GM23338 (cell line): ENCODE results near the gene PCOLCE2. TPM values are rescaled to one million over a fixed set of nuclear protein-coding genes. Genes with fewer than 3 reads are reported as not detected.
A peak's percentile ranks its signal among the peaks of the same experiment; 100 is the strongest.

ENCODE experiments used
- ATAC-seq: fragments of 200-7000 bp; cut with Tn5 transposase; 3 replicates; pipeline ENCODE4 v1.9.1; 2020
- DNase-seq: peaks from one replicate; pipeline ENCODE4 v3.0.0-alpha.2; 2015; ENCODE audit warnings: low spot score
- H2AFZ ChIP-seq: fragments of 200-600 bp; sonication (generic); 2 replicates; pipeline ENCODE4 v1.8.0; 2016; ENCODE audit warnings: antibody characterized with exemption, mild to moderate bottlenecking, moderate library complexity
- H3F3A ChIP-seq: fragments of 200-600 bp; sonication (generic); replicated peaks from 2 replicates; pipeline ENCODE4 v1.8.0; 2017; ENCODE audit warnings: antibody characterized with exemption, mixed run types, low read depth
- H3K27ac ChIP-seq: fragments of 200-600 bp; sonication (generic); 2 replicates; pipeline ENCODE4 v1.6.1; 2016; ENCODE audit warnings: low read depth
- H3K27me3 ChIP-seq: fragments of 200-600 bp; sonication (generic); 2 replicates; pipeline ENCODE4 v1.8.0; 2016; ENCODE audit warnings: mild to moderate bottlenecking, mixed run types, moderate library complexity; ENCODE audit not compliant: insufficient read depth
- H3K36me3 ChIP-seq: fragments of 200-600 bp; sonication (generic); 2 replicates; pipeline ENCODE4 v1.8.0; 2016; ENCODE audit warnings: mild to moderate bottlenecking; ENCODE audit not compliant: insufficient read depth
- H3K4me1 ChIP-seq: fragments of 200-600 bp; sonication (generic); 2 replicates; pipeline ENCODE4 v1.8.0; 2016; ENCODE audit warnings: mild to moderate bottlenecking, moderate library complexity; ENCODE audit not compliant: insufficient read depth
- H3K4me2 ChIP-seq: fragments of 200-600 bp; sonication (generic); 2 replicates; pipeline ENCODE4 v1.7.1; 2017; ENCODE audit warnings: mixed run types
- H3K4me3 ChIP-seq: fragments of 200-600 bp; sonication (generic); 2 replicates; pipeline ENCODE4 v1.6.1; 2016; ENCODE audit warnings: mixed run types
- H3K79me2 ChIP-seq: fragments of 200-600 bp; sonication (generic); replicated peaks from 2 replicates; pipeline ENCODE4 v1.8.0; 2017; ENCODE audit warnings: mild to moderate bottlenecking; ENCODE audit not compliant: insufficient read depth
- H3K9me2 ChIP-seq: fragments of 200-600 bp; sonication (generic); 2 replicates; pipeline ENCODE4 v1.8.0; 2017; ENCODE audit not compliant: insufficient read depth
- H4K20me1 ChIP-seq: fragments of 200-600 bp; sonication (generic); replicated peaks from 2 replicates; pipeline ENCODE4 v1.8.0; 2017; ENCODE audit warnings: mild to moderate bottlenecking; ENCODE audit not compliant: insufficient read depth
- H3K27ac Mint-ChIP-seq: 2 replicates; pipeline ENCODE4 v1.8.0; 2020; ENCODE audit warnings: inconsistent platforms, mild to moderate bottlenecking, moderate library complexity, mixed read lengths
- H3K27me3 Mint-ChIP-seq: 3 replicates; pipeline ENCODE4 v1.8.0; 2022; ENCODE audit warnings: low read depth, mild to moderate bottlenecking, moderate library complexity, mixed read lengths, inconsistent platforms; ENCODE audit not compliant: insufficient read depth, poor library complexity
- H3K36me3 Mint-ChIP-seq: 3 replicates; pipeline ENCODE4 v1.8.0; 2021; ENCODE audit warnings: low read depth, mild to moderate bottlenecking, inconsistent platforms, moderate library complexity, mixed read lengths
- H3K4me1 Mint-ChIP-seq: 3 replicates; pipeline ENCODE4 v1.8.0; 2020; ENCODE audit warnings: mild to moderate bottlenecking, inconsistent platforms, mixed read lengths
- H3K4me3 Mint-ChIP-seq: 3 replicates; pipeline ENCODE4 v1.8.0; 2021; ENCODE audit warnings: moderate library complexity, mild to moderate bottlenecking, inconsistent platforms, mixed read lengths
- H3K9me3 Mint-ChIP-seq: 3 replicates; pipeline ENCODE4 v1.8.0; 2020; ENCODE audit warnings: moderate library complexity, mild to moderate bottlenecking, inconsistent platforms, mixed read lengths
- CTCF ChIP-seq, 2 experiments: fragments of 200-600 bp in 1 of 2; sonication (generic) in 1 of 2; conservative IDR thresholded peaks; 2 replicates each; pipeline versions ENCODE4 v1.5.1 to v1.6.1; 2016 to 2017; ENCODE audit warnings: antibody characterized with exemption in 2 of 2, low read depth in 2 of 2, mild to moderate bottlenecking in 2 of 2, moderate library complexity in 1 of 2
- EZH2 ChIP-seq: fragments of 200-600 bp; sonication (generic); IDR thresholded peaks from one replicate; pipeline ENCODE4 v1.8.0; 2017; ENCODE audit warnings: antibody characterized with exemption, mild to moderate bottlenecking, low read depth; ENCODE audit not compliant: unreplicated experiment
- POLR2AphosphoS5 ChIP-seq: IDR thresholded peaks from 2 replicates; pipeline ENCODE4 v1.6.1; 2016; ENCODE audit warnings: antibody characterized with exemption, low read depth
- STAT1 ChIP-seq: IDR thresholded peaks from one replicate; pipeline ENCODE4 v1.6.1; 2016; ENCODE audit warnings: antibody characterized with exemption; ENCODE audit not compliant: unreplicated experiment
- ZNF114 ChIP-seq: fragments of 250-450 bp; sonication (Bioruptor Pico); IDR thresholded peaks from 2 replicates; pipeline ENCODE4 v1.5.0; 2020; ENCODE audit warnings: mild to moderate bottlenecking, moderate library complexity
- ZNF462 ChIP-seq: fragments of 250-450 bp; sonication (Bioruptor Pico); IDR thresholded peaks from 2 replicates; pipeline ENCODE4 v1.5.0; 2020; ENCODE audit warnings: mild to moderate bottlenecking, moderate library complexity
- polyA plus RNA-seq: library from polyadenylated mRNA; unstranded; fragments of >200 nt; fragmentation: Nextera tagmentation; extraction: Ambion mirVana; gene quantifications from 2 replicates; pipeline ENCODE4 v1.2.1, GENCODE V29; 2016
- total RNA-seq: library from RNA; depleted of rRNA; stranded (reverse); fragments of >200 nt; shearing (Covaris generic); gene quantifications from 2 replicates; pipeline ENCODE4 v1.2.3, GENCODE V29; 2014

Gene PCOLCE2
- total and polyA plus RNA-seq, 2 experiments from 2014 or later: 17.7 to 22.6 TPM

GRCh38 chr3:142853270-142854168, 35.4 kb downstream of the PCOLCE2 start:
- 0 out of 2 replicates have a peak overlapping the region, but pooled peaks have one; percentile 0 for H3K27ac Mint-ChIP-seq
- no peaks in the 10 kb centered on the region for H3K27me3 Mint-ChIP-seq
- H3K79me2 ChIP-seq: no peaks in the 10 kb centered on the region
- H3K36me3 Mint-ChIP-seq: no peaks in the 10 kb centered on the region
- TF ChIP-seq POLR2AphosphoS5 (no peak), ZNF462 (CRISPR knock-in tag) (no peak), STAT1 (no peak), ZNF114 (CRISPR knock-in tag) (no peak), CTCF (conservative IDR thresholded peaks at IDR 0.05; ENCODE audit: low read depth in 2 of 2) (no peak), EZH2 (no peak)
- no peak overlapping the region for H3K27ac ChIP-seq
- ATAC-seq (no peak), DNase-seq (no peak)
- H3K36me3 ChIP-seq: 0 out of 2 replicates have a peak, but pooled peaks cover 4% of the 10 kb centered on the region
- no peaks in the 10 kb centered on the region for H3K27me3 ChIP-seq
- H3K9me3 Mint-ChIP-seq: no peaks in the 10 kb centered on the region
- no peak overlapping the region for H3K4me3 Mint-ChIP-seq
- H4K20me1 ChIP-seq: no peaks in the 10 kb centered on the region; the same call in 1 of the 2 replicates
- no peak overlapping the region for H3K4me3 ChIP-seq
- H3K9me2 ChIP-seq: no peaks in the 10 kb centered on the region
- peak overlapping the region; percentile 64 for H3K4me2 ChIP-seq
- H3F3A ChIP-seq: peaks cover 4% of the 10 kb centered on the region; the same call in 1 of the 2 replicates
- H3K4me1 ChIP-seq: peaks cover 20% of the 10 kb centered on the region
- peak overlapping the region; percentile 56 for H2AFZ ChIP-seq
- H3K4me1 Mint-ChIP-seq: peaks cover 43% of the 10 kb centered on the region
